Large intestine (tissue), 3 donors: ENCODE measurements around the gene GPN3. TPM values are rescaled to one million over a fixed set of nuclear protein-coding genes. Genes with fewer than 3 reads are reported as not detected.
A peak's percentile ranks its signal among the peaks of the same experiment; 100 is the strongest.
"Not testable (repeated sequence)": the region's sequence is repeated elsewhere in the genome, so short reads cannot be mapped to it uniquely, and the experiment has no call there.

Experiments used
- DNase-seq, 2 donors: peaks; one replicate each; pipeline versions ENCODE4 v3.0.0 to v3.0.0-alpha.2; 2013
- H3K27ac ChIP-seq: one replicate; pipeline ENCODE4 v1.5.1; 2013; ENCODE audit warnings: low read length
- H3K27me3 ChIP-seq: 2 replicates; pipeline ENCODE4 v1.6.1; 2013; ENCODE audit warnings: low read length; ENCODE audit not compliant: control insufficient read depth, insufficient read depth
- H3K36me3 ChIP-seq: 2 replicates; pipeline ENCODE4 v1.6.1; 2013; ENCODE audit warnings: low read length; ENCODE audit not compliant: control insufficient read depth, insufficient read depth
- H3K4me1 ChIP-seq: one replicate; pipeline ENCODE4 v1.6.1; 2013; ENCODE audit warnings: low read length; ENCODE audit not compliant: control insufficient read depth, insufficient read depth
- H3K4me3 ChIP-seq: one replicate; pipeline ENCODE4 v1.5.1; 2013; ENCODE audit warnings: low read length
- H3K9me3 ChIP-seq: one replicate; pipeline ENCODE4 v1.6.1; 2013; ENCODE audit warnings: mild to moderate bottlenecking, low read depth, low read length, moderate library complexity; ENCODE audit not compliant: control insufficient read depth
- WGBS: methylation state at CpG from one replicate; pipeline ENCODE4 v1.1.5; 2013; ENCODE audit warnings: low lambda C conversion rate; ENCODE audit not compliant: insufficient coverage; 5-methylcytosine and 5-hydroxymethylcytosine counted together
- polyA plus RNA-seq: library from polyadenylated mRNA; unstranded; fragments of 120-200 nt; gene quantifications from one replicate; pipeline ENCODE4 v1.2.1, GENCODE V29; 2013

Gene GPN3
- polyA plus RNA-seq, 1 donor: 16.2 TPM

- Histone ChIP-seq H3K4me1 (no peaks in the 10 kb centered on the region), H3K4me3 (peak within 1 kb of the TSS; percentile 91), H3K36me3 (peaks cover 26% of the 10 kb centered on the region), H3K27ac (peak within 1 kb of the TSS; percentile 96), H3K9me3 (no peaks in the 10 kb centered on the region), H3K27me3 (no peaks in the 10 kb centered on the region)
- peak; percentile 95 to 96 for DNase-seq
- WGBS: 0% methylated on average over 1 of the region's 51 CpGs
Measured at GRCh38 chr12:110449799-110450497, 18.1 kb downstream of the GPN3 start, which contains the start of gene ARPC3. TSS of gene ARPC3 (minus strand) at chr12:110450337. CDS start at chr12:110450260, 77 bp downstream.

- H3K36me3 ChIP-seq: peaks cover 56% of the 10 kb centered on the region
- H3K27ac ChIP-seq: no peak overlapping the region
- no peak for DNase-seq
- WGBS: 100% methylated on average over 1 of the region's 3 CpGs
- no peaks in the 10 kb centered on the region for H3K27me3 ChIP-seq
- no peaks in the 10 kb centered on the region for H3K4me1 ChIP-seq
- H3K9me3 ChIP-seq: no peaks in the 10 kb centered on the region
- H3K4me3 ChIP-seq: no peak overlapping the region
Measured at GRCh38 chr12:110444455-110444854, 23.6 kb downstream of the GPN3 start.

- WGBS: no CpG with 5 or more reads among the region's 2 CpGs
- H3K9me3 ChIP-seq: no peaks in the 10 kb centered on the region
- H3K4me1 ChIP-seq: no peaks in the 10 kb centered on the region
- H3K27me3 ChIP-seq: no peaks in the 10 kb centered on the region
- H3K27ac ChIP-seq: no peak overlapping the region
- H3K4me3 ChIP-seq: no peak overlapping the region
- DNase-seq: no peak
- H3K36me3 ChIP-seq: peaks cover 49% of the 10 kb centered on the region
Measured at GRCh38 chr12:110436231-110436630, 31.8 kb downstream of the GPN3 start.

GRCh38 chr12:110431957-110432587, 36.0 kb downstream of the GPN3 start:
- Histone ChIP-seq H3K36me3 (peaks cover 19% of the 10 kb centered on the region), H3K4me3 (peak overlapping the region; percentile 52), H3K4me1 (no peaks in the 10 kb centered on the region), H3K27ac (no peak overlapping the region), H3K9me3 (no peaks in the 10 kb centered on the region), H3K27me3 (no peaks in the 10 kb centered on the region)
- 80% methylated on average over 1 of the region's 12 CpGs for WGBS
- no peak for DNase-seq

- H3K4me3 ChIP-seq: not testable (repeated sequence)
- WGBS: no CpG with 5 or more reads among the region's 15 CpGs
Measured at GRCh38 chr12:110429676-110430075, 38.4 kb downstream of the GPN3 start.

GRCh38 chr12:110426406-110426805, 41.7 kb downstream of the GPN3 start:
- H3K9me3 ChIP-seq: no peaks in the 10 kb centered on the region
- H3K4me3 ChIP-seq: no peak overlapping the region
- no peaks in the 10 kb centered on the region for H3K4me1 ChIP-seq
- WGBS: no CpG with 5 or more reads among the region's 3 CpGs
- no peak for DNase-seq
- no peaks in the 10 kb centered on the region for H3K27me3 ChIP-seq
- no peaks in the 10 kb centered on the region for H3K36me3 ChIP-seq
- no peak overlapping the region for H3K27ac ChIP-seq

More at GRCh38 chr12:110429676-110430075, 38.4 kb downstream of the GPN3 start:
- H3K36me3 ChIP-seq, H3K4me1 ChIP-seq, DNase-seq, H3K27ac ChIP-seq, H3K27me3 ChIP-seq, H3K9me3 ChIP-seq: not testable (repeated sequence)

- Histone ChIP-seq H3K4me1 (no peaks in the 10 kb centered on the region), H3K27ac (no peak overlapping the region), H3K27me3 (no peaks in the 10 kb centered on the region), H3K4me3 (no peak overlapping the region), H3K9me3 (no peaks in the 10 kb centered on the region), H3K36me3 (no peaks in the 10 kb centered on the region)
- no peak for DNase-seq
- WGBS: no CpG with 5 or more reads among the region's 3 CpGs
Measured at GRCh38 chr12:110424237-110424636, 43.8 kb downstream of the GPN3 start.

- Histone ChIP-seq H3K27me3 (no peaks in the 10 kb centered on the region), H3K36me3 (no peaks in the 10 kb centered on the region), H3K27ac (no peak overlapping the region), H3K4me3 (no peak overlapping the region), H3K9me3 (no peaks in the 10 kb centered on the region), H3K4me1 (no peaks in the 10 kb centered on the region)
- no peak for DNase-seq
- WGBS: no CpG with 5 or more reads among the region's 4 CpGs
Measured at GRCh38 chr12:110421701-110422100, 46.4 kb downstream of the GPN3 start.

- H3K27ac ChIP-seq: no peak overlapping the region
- no peaks in the 10 kb centered on the region for H3K4me1 ChIP-seq
- H3K27me3 ChIP-seq: no peaks in the 10 kb centered on the region
- no CpG with 5 or more reads among the region's 3 CpGs for WGBS
- DNase-seq: no peak
- no peak overlapping the region for H3K4me3 ChIP-seq
- no peaks in the 10 kb centered on the region for H3K36me3 ChIP-seq
- H3K9me3 ChIP-seq: no peaks in the 10 kb centered on the region
Measured at GRCh38 chr12:110421159-110421661, 46.8 kb downstream of the GPN3 start.

GRCh38 chr12:110420644-110421043, 47.4 kb downstream of the GPN3 start:
- WGBS: no CpG with 5 or more reads among the region's 1 CpG
- H3K4me3 ChIP-seq, H3K4me1 ChIP-seq, H3K27me3 ChIP-seq, H3K27ac ChIP-seq, H3K36me3 ChIP-seq, DNase-seq, H3K9me3 ChIP-seq: not testable (repeated sequence)
